Lung (tissue), 12 donors: ENCODE measurements around the gene CAMK1D. TPM values are rescaled to one million over a fixed set of nuclear protein-coding genes. Genes with fewer than 3 reads are reported as not detected.

Experiments used
- ATAC-seq: fragments of 200-7000 bp; cut with Tn5 transposase; one replicate; pipeline ENCODE4 v1.9.1; 2020; ENCODE audit warnings: moderate number of reproducible peaks; ENCODE audit not compliant: insufficient read depth, low FRiP score
- DNase-seq, 3 donors: peaks; one replicate each; pipeline ENCODE4 v3.0.0-alpha.2; 2013 to 2017
- H3K27ac ChIP-seq, 2 donors: one replicate each; pipeline ENCODE4 v1.5.1; 2013; ENCODE audit warnings: mild to moderate bottlenecking in 2 of 2, moderate library complexity in 2 of 2, control low read depth in 1 of 2, inconsistent platforms in 1 of 2, low read depth in 1 of 2, low read length in 1 of 2
- H3K27me3 ChIP-seq, 3 donors: one replicate each; pipeline ENCODE4 v1.5.1; 2013; ENCODE audit warnings: low read length in 2 of 3; ENCODE audit not compliant: control insufficient read depth in 3 of 3, insufficient read depth in 3 of 3
- H3K36me3 ChIP-seq, 4 donors: one replicate each; pipeline ENCODE4 v1.5.1; 2013; ENCODE audit warnings: low read length in 4 of 4, mild to moderate bottlenecking in 1 of 4, moderate library complexity in 1 of 4; ENCODE audit not compliant: control insufficient read depth in 4 of 4, insufficient read depth in 4 of 4
- H3K4me1 ChIP-seq, 5 donors: one replicate each; pipeline ENCODE4 v1.5.1; 2013; ENCODE audit warnings: low read length in 5 of 5, mild to moderate bottlenecking in 2 of 5, moderate library complexity in 1 of 5; ENCODE audit not compliant: control insufficient read depth in 5 of 5, insufficient read depth in 5 of 5
- H3K4me3 ChIP-seq: one replicate; pipeline ENCODE4 v1.5.1; 2013; ENCODE audit warnings: mild to moderate bottlenecking, control low read depth, moderate library complexity
- H3K9ac ChIP-seq, 2 donors: one replicate each; pipeline ENCODE4 v1.5.1; 2013; ENCODE audit warnings: low read length in 2 of 2, control low read depth in 1 of 2; ENCODE audit not compliant: insufficient read depth in 1 of 2
- H3K9me3 ChIP-seq, 4 donors: one replicate each; pipeline ENCODE4 v1.5.1; 2013; ENCODE audit warnings: low read length in 3 of 4, mild to moderate bottlenecking in 1 of 4, moderate library complexity in 1 of 4; ENCODE audit not compliant: control insufficient read depth in 4 of 4, insufficient read depth in 3 of 4
- WGBS, 2 donors: extraction: QIAGEN DNeasy Blood & Tissue Kit; methylation state at CpG; one replicate each; pipeline ENCODE4 v1.1.7; 2013; 5-methylcytosine and 5-hydroxymethylcytosine counted together
- polyA plus RNA-seq, 2 donors: library from polyadenylated mRNA; stranded (reverse); fragments of 200-250 nt; gene quantifications; one replicate each; pipeline ENCODE4 v1.2.1, GENCODE V29; 2013
- total RNA-seq, 2 donors: library from RNA; depleted of rRNA in 1 of 2; stranded (reverse); fragments of >200 nt in 1 of 2; gene quantifications; one replicate each; pipeline ENCODE4 v1.2.1, GENCODE V29; 2014 to 2021
- TF ChIP-seq, protein P1 (sequence below): IDR thresholded peaks from 2 replicates; pipeline ENCODE4 v1.5.1; 2012; ENCODE audit warnings: mild to moderate bottlenecking; ENCODE audit errors: control extremely low read depth, extremely low read depth
- donor health status: control.
- donor health status: control.
- donor health status: Bipolar disorder and iron deficiency.
- donor health status: healthy.
- donor health status: DM: yes; HTN: yes; CAD: no.

Gene CAMK1D
- total and polyA plus RNA-seq, 4 donors: 3.2 to 37.4 (median 7.0) TPM

GRCh38 chr10:12381536-12382156, 32.3 kb downstream of the CAMK1D start:
- H3K9me3 ChIP-seq: peaks cover 0 to 4% (median 0%) of the 10 kb centered on the region in 4 donors
- ATAC-seq (no peak), DNase-seq (no peak)
- H3K4me3 ChIP-seq: no peak overlapping the region
- no peaks in the 10 kb centered on the region for H3K4me1 ChIP-seq
- H3K27me3 ChIP-seq: peaks cover 0 to 36% (median 0%) of the 10 kb centered on the region in 3 donors
- no peak overlapping the region for H3K9ac ChIP-seq
- WGBS, 2 donors: 87 to 91% methylated on average over 12 of the region's 12 CpGs
- no peaks in the 10 kb centered on the region for H3K36me3 ChIP-seq
- TF ChIP-seq, protein P1, sequence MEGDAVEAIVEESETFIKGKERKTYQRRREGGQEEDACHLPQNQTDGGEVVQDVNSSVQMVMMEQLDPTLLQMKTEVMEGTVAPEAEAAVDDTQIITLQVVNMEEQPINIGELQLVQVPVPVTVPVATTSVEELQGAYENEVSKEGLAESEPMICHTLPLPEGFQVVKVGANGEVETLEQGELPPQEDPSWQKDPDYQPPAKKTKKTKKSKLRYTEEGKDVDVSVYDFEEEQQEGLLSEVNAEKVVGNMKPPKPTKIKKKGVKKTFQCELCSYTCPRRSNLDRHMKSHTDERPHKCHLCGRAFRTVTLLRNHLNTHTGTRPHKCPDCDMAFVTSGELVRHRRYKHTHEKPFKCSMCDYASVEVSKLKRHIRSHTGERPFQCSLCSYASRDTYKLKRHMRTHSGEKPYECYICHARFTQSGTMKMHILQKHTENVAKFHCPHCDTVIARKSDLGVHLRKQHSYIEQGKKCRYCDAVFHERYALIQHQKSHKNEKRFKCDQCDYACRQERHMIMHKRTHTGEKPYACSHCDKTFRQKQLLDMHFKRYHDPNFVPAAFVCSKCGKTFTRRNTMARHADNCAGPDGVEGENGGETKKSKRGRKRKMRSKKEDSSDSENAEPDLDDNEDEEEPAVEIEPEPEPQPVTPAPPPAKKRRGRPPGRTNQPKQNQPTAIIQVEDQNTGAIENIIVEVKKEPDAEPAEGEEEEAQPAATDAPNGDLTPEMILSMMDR: no peak
- H3K27ac ChIP-seq: no peak overlapping the region

DNA sequence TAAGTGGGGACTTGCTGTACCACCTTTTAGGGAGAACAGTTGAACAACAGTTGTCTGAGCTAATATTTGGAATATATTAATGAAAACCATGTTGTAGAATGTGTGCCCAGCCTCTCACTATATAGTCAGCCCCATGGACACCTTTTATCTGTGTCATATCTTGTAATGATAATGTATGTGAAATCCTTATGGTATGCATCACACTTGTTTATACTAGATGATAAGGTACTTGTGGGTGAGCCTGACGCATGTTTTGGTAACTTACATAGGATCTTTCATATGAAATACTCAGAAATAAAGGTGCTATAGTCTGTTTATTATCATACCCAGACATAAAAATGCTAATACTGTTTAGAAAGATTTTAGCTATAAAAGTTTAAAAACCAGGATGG, 32.8 kb downstream of the CAMK1D start:
- Histone ChIP-seq H3K9ac (no peak overlapping the region), H3K9me3 (peaks cover 0 to 4% (median 0%) of the 10 kb centered on the region in 4 donors), H3K4me1 (no peaks in the 10 kb centered on the region), H3K36me3 (no peaks in the 10 kb centered on the region), H3K27me3 (peaks cover 0 to 35% (median 0%) of the 10 kb centered on the region in 3 donors), H3K27ac (no peak overlapping the region), H3K4me3 (no peak overlapping the region)
- ATAC-seq (no peak), DNase-seq (no peak)
- TF ChIP-seq, protein P1: no peak
- WGBS, 2 donors: 91 to 100% methylated on average over 1 of the region's 1 CpG

DNA sequence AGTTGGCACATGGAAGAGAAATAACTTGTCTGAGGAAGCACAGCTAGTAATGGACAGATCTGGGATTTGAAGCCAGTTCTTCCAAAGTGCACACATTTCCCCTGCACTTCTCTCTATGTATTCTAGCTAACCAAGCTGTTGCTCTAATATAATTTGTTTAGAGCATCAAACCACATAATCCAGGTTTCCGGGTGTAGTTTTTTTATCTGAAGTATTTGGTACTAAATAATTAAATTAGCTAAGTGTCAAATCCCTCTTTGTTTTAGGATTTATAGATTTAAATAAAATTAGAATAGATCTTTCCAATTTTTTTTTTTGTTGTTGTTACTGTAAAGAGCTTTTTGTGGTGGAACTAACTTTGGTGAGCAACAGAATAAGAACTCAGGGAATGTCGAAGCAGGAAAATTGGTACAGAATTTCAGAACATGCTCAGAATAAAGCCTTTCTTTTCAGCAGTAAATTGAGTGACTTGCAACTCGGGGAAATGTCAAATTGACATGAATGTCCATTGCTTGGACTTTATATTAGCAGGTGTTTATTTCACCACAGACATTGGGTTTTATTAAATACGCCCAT, 33.7 kb downstream of the CAMK1D start:
- no peak overlapping the region for H3K4me3 ChIP-seq
- TF ChIP-seq, protein P1: no peak
- no peak for ATAC-seq
- H3K4me1 ChIP-seq: no peaks in the 10 kb centered on the region
- peaks cover 0 to 4% (median 0%) of the 10 kb centered on the region in 4 donors for H3K9me3 ChIP-seq
- no peak overlapping the region for H3K9ac ChIP-seq
- WGBS, 2 donors: 92 to 94% methylated on average over 4 of the region's 4 CpGs
- H3K36me3 ChIP-seq: no peaks in the 10 kb centered on the region
- H3K27ac ChIP-seq: no peak overlapping the region
- no peak for DNase-seq
- H3K27me3 ChIP-seq: peaks cover 0 to 29% (median 0%) of the 10 kb centered on the region in 3 donors
